T-helper 9 cell (primary cell): ENCODE results near the gene KIAA0232.
"Not testable (repeated sequence)": the region's sequence is repeated elsewhere in the genome, so short reads cannot be mapped to it uniquely, and the experiment has no call there.

ENCODE experiments used
- DNase-seq: peaks from one replicate; pipeline ENCODE4 v3.0.0-alpha.2; 2020

Gene KIAA0232

DNA sequence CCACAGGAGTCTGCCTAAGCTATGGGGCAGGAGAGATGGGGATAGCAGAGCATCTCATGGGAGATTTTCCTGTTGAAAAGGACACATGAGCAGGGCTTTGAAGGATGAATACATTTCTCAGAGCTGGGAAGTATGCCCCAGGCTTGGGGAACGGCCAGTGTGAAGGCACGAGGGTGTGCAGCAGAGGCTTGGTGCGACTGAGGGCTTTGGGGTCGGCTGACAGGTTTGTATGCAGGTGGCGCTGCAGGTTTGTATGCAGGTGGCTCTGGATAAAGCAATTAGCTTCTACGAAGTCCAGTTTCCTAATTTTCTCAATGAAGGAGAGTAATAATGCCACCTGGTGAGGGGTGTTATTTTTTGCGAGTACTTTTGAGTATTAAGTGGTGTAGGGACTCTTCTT is 6.8 kb upstream of the KIAA0232 start:
- DNase-seq = no peak

DNA sequence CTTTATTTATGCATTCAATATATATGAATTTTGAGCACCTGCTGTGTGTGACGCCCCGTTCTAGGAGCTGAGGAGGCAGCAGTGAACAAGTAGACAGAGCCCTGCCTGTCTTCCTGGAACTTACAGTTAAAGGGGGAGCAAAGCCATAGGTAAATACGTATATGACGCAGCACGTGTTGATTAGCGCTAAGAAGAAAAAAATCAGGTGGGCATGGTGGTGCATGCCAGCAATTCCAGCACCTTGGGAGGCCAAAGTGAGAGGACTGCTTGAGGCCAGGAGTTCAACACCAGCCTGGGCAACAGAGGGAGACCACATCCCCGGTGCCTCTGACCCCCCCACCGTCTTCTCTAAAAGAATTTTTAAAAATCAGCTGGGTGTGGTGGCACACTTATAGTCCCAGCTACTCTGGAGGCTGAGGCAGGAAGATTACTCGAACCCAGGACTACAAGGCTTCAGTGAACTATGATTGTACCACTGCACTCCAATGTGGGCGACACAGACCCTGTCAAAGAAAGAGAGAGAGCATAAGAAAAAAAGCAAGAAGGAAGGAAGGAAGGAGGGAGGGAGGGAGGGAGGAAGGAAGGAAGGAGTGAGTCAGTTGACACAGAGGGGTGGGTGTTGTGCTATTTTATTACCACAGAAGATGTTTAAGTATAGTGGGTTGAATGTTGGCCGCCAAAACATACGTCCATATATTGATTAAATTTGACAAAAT is 5.4 kb upstream of the KIAA0232 start:
- no peak for DNase-seq

- DNase-seq = no peak
Measured at GRCh38 chr4:6777636-6778281, 4.8 kb upstream of the KIAA0232 start.

GRCh38 chr4:6778435-6778834 is 4.1 kb upstream of the KIAA0232 start:
- no peak for DNase-seq

- no peak for DNase-seq
Measured at GRCh38 chr4:6779667-6780565, 2.6 kb upstream of the KIAA0232 start.

- DNase-seq = no peak
Measured at GRCh38 chr4:6781113-6781512, 1.4 kb upstream of the KIAA0232 start.

- DNase-seq = no peak
Measured at GRCh38 chr4:6781561-6781960, 966 bp upstream of the KIAA0232 start.

- no peak for DNase-seq
Measured at GRCh38 chr4:6782846-6783110, 251 bp downstream of the KIAA0232 start.

GRCh38 chr4:6783111-6783981 is 819 bp downstream of the KIAA0232 start:
- peak; percentile 85 for DNase-seq

- DNase-seq = no peak
Measured at GRCh38 chr4:6785572-6785925, 3.0 kb downstream of the KIAA0232 start.

DNA sequence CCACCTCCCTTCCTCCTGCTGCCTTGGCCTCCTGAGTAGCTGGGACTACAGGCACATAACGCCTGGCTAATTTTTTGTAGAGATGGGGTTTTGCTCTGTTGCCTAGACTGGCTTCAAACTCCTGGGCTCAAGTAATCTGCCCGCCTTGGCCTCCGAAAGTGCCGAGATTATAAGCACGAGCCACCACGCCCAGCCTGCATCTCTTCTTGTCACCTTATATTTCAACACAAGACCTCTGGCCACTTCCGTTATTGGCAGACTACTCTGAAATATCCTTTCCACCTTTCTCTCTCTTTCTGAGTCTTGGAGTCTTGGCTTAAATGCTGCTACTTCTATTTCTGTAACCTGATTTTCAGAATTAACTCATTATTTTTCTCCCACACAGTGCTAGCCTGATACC is 5.6 kb downstream of the KIAA0232 start:
- DNase-seq = no peak

DNA sequence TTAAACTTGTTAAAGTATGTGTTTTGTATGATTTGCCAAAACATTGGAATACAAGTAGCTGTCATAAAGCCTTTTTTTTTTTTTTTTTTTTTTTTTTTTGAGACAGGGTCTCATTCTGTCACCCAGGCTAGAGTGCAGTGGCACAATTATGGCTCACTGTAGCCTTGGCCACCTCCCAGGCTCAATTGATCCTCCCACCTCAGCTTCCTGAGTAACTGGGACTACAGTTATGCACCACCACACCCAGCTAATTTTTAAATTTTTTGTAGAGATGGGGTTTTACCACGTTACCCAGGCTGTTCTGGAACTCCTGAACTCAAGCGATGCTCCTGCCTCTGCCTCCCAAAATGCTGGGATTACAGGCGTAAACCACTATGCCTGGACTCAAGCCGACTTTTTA is 8.7 kb downstream of the KIAA0232 start:
- DNase-seq = not testable (repeated sequence)

DNA sequence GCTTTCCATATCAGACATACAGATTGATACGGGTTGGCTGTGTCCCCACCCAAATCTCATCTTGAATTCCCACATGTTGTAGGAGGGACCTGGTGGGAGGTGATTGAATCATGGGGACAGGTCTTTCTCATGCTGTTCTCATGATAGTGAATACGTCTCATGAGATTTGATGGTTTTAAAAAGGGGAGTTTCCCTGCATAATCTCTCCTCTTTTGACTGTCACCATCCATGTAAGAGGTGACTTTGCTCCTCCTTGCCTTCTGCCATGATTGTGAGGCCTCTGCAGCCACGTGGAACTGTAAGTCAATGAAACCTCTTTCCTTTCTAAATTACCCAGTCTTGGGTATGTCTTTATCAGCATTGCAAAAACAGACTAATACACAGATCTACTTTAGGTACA is 9.3 kb downstream of the KIAA0232 start:
- DNase-seq = not testable (repeated sequence)

DNA sequence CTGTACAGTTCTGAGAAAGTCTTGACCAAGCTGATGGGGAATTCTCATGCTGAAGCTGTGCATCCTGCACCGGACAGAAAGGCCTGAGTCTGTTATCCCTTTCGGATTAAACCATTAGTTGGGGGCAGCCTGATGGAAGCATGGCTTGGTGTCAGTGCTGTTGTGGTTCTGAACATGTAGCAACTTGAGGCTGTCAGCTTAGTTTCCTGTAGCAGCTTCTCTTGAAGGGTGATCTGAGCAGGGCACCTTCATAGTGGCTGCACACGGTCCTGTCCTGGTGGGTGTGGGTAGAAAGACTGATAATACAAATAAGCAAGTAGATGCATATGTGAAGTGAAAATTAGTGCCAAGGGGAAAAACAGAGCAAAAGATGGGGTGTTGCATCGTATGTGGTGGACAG is 11.7 kb downstream of the KIAA0232 start:
- no peak for DNase-seq

GRCh38 chr4:6795821-6796220 is 13.3 kb downstream of the KIAA0232 start:
- DNase-seq = no peak

DNA sequence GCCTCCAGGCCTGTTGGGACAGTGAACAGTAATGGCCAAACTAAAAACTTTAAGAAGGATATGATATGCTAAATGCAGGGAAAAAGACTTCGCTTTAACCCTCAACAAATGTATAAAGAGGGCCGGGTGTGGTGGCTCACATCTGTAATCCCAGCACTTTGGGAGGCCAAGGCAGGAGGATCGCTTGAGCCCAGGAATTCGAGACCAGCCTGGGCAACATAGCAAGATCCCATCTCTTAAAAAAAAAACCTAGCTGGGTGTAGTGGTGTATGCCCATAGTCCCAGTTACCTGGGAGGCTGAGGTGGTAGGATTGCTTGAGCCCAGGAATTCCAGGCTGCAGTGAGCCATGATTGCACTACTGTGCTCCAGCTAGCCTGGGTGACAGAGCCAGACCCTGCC is 14.8 kb downstream of the KIAA0232 start:
- DNase-seq = not testable (repeated sequence)

GRCh38 chr4:6799091-6799490 is 16.6 kb downstream of the KIAA0232 start:
- no peak for DNase-seq

GRCh38 chr4:6802025-6802424 is 19.5 kb downstream of the KIAA0232 start:
- no peak for DNase-seq

GRCh38 chr4:6802626-6803025 is 20.1 kb downstream of the KIAA0232 start:
- DNase-seq = no peak

DNA sequence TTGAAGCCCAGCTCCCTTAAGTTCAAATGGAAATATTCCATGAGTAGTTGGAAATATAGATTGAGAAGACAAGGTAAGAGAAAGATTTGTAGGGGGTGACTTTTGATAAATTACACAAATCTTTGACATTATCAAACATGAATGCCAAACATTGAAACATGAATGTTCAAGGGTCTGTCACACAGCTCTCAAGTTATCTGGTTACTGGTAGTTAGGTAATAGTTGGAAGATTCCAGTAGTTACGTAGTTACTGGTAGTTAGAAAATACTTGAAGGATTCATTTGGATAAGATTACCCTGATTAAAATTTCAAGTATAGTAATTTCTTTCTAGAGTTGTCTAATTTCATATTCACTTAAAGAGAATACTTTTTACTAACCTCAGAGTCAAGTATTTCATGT is 20.7 kb downstream of the KIAA0232 start:
- no peak for DNase-seq

- DNase-seq = no peak
Measured at GRCh38 chr4:6804082-6804752, 21.7 kb downstream of the KIAA0232 start.

GRCh38 chr4:6806924-6807626 is 24.5 kb downstream of the KIAA0232 start:
- DNase-seq = no peak
